CD4-positive, alpha-beta T cell treated with Interleukin-15 for 1 hour (primary cell): ENCODE results near the gene MAP3K3.
A peak's percentile ranks its signal among the peaks of the same experiment; 100 is the strongest.

Source experiments
- DNase-seq: peaks from one replicate; pipeline ENCODE4 v3.0.0-alpha.2; 2020

MAP3K3 gene

DNA sequence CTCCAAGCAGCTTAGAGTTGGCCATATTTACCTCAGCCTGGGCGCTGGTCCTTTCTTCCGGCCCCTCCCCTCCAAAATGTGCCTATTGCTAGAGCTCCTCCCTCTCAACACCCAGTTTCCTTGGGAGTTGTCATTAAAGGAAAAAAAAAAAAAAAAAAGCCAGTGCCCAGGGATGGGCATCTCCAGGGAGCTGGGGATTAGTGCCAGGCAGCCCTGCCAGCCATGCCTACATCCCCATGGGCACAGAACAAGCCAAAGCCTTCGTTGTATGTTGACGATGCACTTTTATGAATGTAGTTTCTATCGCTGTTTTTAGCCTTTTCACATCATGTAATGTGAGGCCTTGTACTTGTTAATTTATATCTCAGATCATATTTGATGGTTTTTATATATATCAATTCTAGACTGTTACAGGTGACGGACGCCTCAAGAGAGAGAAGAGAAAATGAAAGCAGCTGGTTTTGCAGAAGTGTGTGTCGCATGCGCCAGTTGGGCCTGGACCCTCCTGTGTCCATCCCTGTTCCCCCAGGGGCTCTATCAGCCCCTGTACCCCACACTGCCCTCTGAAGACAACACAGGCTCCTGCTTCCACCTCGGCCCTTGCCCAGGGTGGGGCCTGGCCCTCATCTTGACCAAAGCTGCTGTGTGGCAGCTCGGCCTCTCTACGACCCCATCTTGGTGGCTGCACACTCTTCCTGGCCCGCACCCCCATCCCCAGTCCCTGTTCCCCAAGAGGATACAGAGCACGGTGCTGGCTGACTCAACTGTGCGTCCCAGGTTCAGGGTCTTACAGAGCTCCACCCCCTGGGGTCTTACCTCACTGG, 72.9 kb downstream of the MAP3K3 start:
- no peak for DNase-seq

DNA sequence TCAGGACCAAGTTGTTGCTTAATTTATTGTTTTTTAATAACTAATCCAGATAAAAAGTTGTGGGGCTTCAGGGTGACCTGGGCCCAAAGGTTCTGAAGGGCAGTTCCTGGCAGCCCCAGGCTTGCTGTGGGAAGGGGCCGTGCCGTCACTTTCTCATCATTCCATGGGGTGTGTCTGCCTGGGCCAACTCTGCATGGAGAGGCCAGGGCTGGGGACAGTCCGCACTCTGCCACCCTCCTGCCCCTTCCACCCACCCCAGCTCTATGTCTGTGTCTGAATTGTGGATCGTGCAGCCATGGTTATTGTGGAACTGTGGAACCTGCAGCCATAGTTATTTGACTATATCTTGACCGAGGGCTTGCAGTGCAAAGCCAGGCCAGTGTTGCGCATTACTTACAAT, 73.7 kb downstream of the MAP3K3 start:
- no peak for DNase-seq

DNA sequence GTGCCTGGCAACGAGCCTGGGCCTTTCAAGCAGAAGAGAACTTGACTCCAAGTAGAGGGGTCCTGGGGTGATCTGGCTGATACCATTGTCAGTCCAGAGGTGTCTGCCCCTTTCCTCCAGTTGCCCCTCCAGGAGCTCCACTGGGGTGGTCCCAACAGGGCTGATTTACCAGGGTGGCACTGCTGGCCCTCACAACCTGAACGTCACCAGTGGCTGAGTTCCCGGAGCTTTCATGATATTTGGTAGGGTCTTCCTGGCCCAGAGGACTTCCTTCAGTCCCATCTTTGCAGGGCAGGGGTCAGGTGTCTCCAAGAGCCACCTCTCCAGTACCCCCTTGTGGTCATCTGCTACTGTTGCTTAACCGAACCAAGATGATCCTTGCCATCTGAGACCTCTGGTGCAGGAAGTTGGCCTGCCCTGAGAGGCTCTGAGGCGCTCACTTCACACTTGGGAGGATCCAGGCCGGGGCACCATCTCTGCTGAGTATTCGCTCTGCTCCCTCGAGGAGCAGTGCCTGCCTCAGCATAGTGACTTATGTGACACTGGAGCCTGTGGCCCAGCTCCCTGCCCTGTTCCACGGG, 74.3 kb downstream of the MAP3K3 start:
- DNase-seq: peak; percentile 65

DNA sequence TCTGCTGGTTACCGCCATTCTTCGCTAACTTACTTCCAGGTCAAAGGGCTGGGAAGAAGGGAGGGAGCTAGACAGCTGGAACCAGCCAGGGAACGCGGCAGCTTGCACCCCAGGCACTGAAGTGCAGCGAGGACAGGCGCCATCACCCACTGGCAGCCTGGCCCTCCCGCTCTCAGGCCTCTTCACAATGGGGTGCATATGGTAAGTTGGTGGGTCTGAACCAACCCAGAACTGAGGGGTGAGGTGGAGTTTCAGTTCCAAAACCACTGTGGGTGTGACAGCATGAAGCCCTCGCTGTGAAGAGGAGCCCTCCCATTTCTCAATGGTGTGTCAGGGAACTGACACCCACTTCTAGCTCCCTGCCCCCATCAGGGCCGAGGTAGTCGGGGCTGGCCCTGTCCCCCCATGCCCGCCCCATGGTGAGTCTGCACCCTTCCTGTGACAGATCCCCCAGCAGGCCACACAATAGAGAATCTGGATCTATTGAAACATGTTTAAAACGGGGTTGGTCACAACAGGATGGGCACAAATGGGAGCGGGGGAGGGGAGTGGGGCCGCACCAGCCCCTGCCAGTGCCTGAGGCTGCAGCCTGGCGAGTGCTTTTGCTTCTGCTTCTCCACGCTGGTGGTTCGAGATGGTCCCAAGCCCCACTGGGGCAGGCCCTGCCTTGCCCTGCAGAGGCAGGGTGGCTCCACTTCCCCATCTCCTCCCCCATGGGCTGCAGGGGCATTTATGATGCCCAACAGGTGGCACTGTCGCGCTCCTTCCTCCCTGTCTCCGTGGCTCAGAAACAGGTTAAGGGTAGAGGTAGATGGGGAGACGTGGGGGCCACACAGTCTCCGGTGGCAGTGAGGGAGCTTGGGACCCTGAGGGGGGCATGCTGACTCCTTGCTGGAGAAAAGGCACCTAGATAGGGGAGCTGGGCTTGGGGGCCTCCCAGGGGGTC, 75.4 kb downstream of the MAP3K3 start:
- DNase-seq: peak; percentile 90

DNA sequence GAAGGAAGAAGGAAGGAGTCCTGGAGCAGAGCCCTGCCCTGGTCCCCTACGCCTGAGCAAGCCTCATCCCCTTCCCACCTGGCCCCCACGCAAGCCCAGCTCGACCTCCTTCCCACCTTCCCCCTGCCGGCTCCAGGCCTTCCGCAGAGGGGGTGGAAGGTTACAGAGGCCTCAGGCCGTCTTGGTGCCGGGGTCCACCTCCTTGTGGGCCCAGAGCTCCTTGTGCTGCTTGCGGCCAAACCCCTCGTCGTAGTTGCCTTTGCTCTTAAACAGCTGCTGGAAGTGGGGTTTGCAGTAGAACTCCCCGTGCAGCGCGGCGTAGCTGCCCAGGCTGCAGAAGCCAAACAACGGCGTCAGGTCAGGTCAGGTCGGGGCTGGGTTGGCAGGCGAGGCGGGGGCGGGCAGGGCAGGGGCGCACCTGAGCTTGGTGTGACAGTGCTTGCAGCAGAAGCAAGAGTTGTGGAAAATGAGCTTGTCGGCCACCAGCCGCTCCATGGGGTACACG, 76.2 kb downstream of the MAP3K3 start:
- DNase-seq: no peak

DNA sequence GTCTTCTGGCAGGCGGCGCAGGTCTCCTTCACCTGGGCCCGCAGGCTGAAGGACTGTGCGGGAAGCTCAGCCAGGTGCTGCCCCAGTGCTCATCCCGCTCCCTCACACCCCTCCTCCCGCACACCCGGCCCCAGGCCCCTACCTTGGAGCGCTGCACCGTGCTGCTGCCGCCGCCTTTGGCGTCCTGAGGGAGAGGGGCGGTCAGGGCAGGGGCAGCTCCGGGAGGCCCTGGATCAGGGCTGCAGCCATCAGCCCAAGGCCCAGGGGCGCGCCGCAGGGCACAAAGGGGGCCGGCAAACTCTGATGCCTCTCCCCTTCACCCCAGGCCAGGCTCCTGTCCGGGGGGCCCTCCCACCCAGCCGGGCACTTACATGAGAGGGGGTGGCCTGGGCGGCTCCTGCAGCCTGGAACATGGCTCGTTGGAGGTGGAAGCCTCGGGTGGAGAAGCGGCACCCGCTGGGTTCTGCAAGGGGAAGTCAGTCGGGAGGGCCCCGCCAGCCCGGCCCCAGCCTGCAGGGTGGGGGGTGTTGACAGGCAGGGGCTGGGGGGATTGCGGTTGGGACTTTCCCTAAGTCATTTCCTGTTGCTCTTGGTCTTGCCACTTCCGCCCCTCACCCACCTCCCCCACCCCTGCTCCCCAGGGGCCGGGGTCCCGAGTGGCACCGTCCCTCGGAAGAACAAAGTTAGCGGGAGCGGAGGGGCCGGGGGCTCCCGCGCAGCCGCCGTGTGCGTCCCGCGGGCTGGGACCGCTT, 76.8 kb downstream of the MAP3K3 start:
- DNase-seq: peak; percentile 96

DNA sequence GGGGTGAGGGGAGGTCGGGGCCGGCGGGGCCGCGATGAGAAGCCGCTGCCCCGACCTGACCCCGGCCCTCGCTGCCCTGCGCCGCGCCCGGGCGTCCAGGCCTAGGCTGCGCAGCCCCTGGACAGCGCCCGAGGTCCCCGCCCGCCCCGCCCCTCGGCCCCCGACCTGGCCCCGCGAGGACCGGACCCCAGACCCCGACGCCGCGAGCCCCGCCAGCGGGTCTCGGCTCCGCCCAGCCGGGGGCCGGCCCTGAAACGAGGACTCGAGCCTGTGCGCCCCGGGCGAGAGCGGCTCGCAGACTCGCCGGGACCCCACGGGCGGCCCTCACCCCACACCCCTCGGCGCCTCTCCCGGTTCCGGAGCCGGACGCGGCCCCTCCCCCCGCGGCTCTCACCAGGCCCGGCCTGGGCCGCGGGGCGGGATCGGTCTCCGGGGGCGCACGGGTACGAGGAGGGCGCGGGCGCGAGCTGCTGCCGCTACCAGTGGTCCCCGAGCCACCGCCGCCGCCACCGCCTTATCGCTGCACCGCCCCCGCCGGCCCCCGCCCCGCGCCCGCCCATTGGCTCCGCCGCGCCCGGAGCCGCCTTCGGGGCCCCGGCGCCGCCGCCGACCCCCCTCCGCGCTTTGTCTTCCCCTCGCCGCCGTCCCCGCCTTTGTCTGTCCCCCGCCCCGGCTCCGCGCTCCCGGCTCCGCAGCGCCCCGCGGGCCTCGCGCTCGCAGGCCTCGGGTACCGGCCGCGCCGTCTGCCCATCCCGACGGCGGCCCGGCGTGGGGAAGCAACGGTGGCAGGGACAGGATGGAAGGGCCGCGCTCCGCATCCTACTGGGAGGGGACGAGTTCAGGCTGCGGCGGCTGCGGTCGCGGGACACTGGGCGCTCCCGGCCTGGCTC, 77.7 kb downstream of the MAP3K3 start, which contains the start of gene LIMD2:
Gene LIMD2 (minus strand): TSS at position 488 of the 890 bp plus-strand sequence. CDS start 827 bp downstream, outside the sequence.
- peak; percentile 90 for DNase-seq

DNA sequence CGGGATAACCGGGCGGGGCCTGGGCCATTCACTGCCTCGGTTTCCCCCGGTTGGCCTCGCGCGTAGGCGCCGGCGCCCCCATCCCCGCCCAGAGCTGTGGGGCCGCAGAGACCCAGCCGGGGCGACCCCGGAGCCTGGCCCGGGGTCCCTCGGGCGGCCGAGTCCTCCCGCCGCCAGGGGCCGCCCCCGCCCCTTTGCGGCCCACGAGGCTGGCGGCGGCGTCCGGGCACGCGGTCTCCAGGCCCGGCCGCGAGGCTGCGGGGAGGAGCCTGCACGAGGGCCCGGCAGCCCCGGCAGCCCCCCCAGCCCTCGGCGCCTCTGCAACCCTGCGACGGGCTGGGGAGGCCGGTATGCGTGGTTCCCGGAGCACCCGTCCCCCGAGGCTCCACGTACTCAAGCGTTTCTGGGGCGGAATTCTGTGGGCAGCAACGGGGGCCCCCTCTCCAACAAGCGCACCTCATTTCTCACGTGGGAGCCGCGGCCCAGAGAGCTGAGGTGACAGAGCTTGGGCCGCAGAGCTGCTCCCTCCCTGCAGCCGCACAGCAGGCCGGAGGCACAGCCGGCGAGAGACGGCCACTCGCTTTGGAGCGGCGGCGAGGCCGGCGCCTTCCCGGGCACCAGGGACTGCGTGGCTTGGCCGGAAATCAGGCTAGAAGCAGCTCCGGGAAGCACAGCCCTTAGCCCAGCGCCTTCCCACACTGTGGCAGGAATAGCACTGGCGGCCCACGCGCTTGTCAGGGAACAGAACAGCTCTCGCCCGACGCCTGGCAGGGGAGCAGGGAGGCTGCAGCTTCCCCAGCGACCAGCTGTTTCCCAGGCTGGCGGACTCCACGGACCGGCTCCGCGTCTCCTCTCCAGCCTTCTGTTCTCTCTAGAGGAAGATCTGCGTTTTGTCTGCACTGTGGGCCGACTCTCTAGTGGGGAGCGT, 78.6 kb downstream of the MAP3K3 start:
- DNase-seq: peak; percentile 59

DNA sequence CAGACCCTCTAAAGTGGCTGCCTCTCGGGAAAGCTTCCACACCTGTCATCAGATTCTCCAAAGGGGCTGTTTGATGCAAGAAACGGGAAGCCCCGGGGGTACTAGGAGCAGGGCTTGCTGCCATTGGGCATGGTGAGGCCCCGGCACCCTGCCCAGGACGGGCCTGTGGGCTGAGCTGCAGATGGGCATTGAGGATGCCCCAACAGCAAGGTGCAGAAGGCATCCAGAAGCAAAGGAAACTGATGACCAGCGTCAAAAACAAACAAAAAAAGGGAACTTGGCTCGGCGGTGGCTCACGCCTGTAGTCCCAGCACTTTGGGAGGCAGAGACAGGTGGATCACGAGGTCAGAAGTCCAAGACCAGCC, 79.2 kb downstream of the MAP3K3 start:
- DNase-seq: no peak

DNA sequence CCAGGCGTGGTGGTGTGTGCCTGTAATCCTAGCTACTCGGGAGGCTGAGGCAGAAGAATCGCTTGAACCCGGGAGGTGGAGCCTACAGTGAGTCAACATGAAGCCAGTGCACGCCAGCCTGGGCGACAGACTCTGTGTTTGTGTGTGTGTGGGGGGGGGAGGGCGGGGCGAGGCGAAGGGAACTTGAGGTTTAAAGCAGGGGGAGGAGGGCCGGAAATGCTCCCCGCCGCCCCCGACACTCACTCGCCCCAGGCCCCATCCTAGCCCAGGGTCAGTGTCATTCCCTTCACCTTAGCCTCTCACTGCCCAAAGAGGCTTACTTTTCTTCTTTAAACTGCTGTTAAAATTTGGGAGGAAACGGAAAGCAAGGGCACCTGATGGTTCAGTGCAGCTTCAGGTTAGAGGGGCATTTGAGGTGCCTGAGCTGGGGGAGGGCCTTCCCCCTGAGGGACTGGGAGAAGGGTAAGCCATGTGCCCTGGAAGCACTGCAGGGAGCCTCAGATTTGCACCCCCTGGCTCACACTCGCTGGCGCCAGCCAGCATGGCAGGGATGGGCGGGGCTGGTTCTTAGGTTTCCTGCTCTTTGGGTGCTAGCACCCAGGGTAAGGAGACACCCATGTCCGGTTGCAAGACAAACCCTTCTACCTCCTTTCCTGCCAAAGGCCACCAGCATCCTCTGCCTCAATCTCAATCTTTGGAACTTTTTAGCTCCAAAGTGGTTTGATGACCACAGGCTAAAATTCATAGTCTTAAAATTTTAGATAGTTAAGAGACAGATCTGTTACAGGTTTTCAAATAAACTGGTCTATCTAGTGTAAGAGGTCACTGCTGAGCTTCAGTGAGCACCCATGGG, 79.9 kb downstream of the MAP3K3 start:
- DNase-seq: peak; percentile 85

DNA sequence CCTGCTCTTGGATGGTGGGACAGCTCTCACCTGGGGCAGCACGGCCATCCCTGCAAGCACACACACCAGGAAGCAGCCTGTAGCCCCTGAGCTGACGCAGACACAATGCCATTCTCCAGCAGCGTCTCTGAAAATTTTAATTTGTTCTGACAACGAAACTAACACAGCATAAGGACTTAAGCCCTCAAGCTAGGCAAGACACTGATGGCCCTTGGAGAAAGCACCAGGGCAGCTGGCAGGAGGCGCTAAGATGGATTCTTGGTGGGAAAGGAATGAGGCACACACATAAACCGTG, 80.5 kb downstream of the MAP3K3 start:
- no peak for DNase-seq

DNA sequence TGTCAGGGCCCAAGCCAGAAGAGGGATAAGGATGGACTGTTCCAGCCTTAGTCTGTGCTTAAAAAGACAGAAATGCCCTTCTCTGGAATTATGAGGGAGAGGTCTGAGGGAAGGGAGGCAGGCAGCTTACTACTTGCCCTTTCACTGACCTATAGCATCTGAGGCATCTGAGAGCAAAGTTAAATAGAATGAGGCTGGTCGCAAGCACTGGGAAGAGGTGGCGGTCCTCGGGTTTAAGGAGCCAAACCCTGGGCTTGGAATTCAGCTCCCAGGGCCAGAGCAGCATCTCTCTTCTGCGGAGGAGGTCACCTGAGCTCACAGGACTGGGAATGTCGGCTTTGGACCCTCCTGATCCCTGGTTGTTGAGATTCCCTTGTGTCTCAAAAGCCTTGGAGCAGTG, 80.8 kb downstream of the MAP3K3 start:
- no peak for DNase-seq

DNA sequence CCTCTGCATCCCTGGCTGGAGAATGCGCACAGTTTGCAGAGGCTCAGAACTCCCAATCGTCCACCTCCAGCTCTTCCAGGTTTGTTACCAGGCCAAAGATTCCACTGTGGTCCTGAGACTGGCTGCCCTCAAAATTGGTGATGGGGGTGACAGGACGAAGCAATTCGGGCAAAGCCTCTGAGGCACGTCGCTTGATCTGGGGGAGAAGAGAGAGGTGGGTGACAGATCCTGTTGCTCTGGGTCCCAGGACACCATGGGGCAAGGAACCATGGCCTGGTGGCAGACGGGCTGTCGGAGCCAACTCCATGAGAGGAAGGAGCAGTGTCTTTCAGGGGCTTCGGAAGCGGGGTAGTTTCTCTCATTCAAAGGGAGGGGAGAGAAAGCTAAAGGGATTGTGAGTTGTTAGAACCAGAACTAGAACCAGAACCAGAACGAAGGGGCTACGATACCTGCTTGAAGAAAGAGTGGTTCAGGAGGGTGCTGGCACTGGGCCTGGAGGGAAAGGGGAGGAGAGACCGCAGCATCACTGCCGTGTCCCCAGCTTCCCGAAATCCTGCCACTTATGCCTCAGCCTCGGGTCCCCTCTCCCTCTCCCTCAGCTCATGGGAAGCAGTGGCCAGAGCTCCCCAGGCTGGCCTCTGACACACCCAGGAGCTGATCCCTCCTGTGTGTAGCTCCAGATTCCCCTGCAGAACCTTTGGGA, 81.5 kb downstream of the MAP3K3 start:
- DNase-seq: no peak

DNA sequence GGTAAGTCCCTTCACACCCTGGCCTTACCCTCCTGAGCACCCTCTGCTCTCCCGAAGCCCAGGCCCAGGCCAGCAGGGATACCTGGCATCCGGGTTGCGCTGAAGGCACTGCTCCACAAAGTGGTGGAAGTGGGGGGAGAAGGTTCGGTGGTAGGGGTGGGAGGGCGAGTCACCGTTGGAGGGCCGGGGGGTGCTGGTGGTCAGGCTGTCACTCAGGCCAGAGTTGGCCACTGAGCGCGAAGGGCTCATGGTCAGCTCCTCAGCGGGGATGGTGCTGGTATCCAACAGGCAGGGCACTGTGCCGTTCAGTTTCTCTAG, 82.0 kb downstream of the MAP3K3 start:
- no peak for DNase-seq

DNA sequence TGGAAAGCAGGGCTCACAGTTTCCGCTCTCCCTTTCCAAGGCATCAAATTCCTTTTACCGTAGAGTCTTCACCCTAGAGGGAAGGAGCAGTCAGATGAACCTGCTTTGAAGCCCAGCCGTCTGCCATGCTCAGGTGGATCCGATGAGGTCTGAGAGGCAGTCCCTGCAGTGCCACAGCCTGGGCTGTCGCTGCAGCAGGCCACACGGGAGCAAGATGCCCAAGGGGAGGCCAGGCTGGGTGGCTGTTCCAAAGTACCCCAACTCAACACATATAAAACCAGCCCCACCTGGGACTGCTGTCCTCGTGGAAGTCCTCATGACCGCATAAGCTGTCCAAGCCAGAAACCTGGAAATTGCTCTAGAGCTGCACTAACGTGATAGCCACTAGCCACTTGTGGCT, 82.6 kb downstream of the MAP3K3 start:
- DNase-seq: no peak

DNA sequence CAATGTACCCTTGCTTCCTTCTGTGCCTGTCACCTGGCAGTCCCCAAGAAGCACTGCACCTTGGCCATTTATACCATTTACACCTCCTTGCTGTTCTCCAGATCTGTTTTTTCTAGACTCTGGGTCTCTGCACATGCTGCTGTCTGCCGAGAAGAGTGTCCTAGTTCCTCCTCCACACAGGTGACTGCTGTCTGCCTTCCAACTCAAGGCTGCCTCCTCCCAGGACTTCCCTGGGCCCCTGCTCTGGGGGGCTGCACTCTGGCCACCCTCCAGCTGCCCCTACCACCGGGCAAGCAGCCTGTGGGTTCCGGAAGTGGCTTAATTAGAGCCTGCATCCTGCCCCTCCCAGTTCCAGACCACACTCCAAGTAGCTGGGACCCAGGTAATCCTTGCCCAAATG, 83.4 kb downstream of the MAP3K3 start:
- DNase-seq: no peak

DNA sequence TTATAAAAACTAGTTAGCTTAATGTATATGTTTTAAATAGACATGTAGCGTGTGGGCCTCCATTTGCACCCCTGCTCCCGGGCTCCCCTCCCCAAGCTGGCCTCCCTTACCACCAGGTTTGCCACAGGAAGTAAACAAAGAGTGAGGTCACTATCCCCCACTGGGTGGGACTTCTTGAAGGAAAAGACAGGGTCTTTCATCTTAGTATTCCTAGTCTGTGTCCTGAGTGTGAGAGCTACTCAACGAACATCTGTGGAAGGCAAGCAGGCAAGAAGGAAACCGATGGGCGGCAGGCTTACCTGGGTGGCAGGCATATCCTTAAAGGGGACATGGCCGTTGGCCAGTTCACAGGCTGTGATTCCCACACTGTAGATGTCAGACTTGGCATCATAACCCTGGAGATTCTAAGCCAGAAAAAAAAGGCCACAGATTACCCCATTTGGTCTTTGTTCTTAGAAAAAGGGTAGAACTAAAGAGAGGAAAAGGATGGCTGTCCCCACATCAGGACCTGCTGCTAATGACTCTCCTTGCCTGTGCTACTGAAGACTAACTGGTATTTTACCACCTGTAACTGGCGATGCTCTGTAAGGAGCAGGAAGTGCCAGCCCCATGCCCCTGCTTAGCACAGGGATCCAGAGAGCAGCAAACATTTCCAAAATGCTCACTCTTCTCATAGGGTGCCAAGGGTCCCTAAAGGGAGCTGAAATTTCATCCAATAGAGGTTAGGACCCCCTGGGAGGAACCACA, 84.3 kb downstream of the MAP3K3 start:
- DNase-seq: no peak

DNA sequence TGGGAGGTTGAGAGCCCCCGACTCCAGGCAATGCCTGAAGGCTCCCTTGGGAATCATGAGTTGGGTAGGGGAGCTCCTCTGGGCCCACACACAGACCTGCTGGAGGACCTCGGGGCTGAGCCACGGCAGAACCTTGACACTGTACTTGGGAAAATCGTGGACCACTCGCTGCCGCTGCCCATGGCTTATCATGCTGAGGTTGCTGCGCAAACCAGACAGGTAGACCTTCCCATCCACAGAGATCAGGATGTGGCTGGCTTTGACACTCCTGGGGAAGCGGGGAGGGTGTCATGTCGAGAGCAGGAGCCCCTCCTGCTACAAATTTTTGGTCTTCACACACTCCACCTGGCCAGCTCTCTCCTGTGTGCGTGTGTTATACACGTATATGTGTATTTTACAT, 84.9 kb downstream of the MAP3K3 start:
- no peak for DNase-seq
